ENCODE measurements around the gene OR4K15. TPM values are rescaled to one million over a fixed set of nuclear protein-coding genes. Genes with fewer than 3 reads are reported as not detected.

Gene OR4K15
- total and polyA plus RNA-seq, 2 experiments from 2014 or later, result not detected

DNA sequence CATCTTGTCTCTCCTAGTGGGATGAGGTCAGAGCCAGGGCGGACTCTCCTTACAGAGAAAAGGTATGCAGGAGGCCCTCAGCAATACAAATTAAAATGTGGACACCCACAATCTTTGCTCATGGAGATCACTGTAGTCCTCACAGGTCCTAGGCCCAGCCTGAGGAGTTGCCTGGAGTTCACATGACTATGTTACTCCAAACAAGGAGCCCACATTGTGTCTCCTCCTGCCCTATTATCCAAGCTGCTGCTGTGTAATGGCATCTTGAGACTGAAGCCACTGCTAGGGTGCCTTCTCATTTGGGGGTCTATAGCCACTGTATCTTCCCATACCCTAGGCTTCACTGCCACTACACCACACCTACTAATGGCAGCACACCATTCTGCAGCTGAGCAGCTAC, 33.7 kb upstream of the OR4K15 start:
- Histone ChIP-seq H3K79me2 (replicated peaks; ENCODE audit: insufficient read depth) (no peaks in the 10 kb centered on the region), H3K27me3 (ENCODE audit: insufficient read depth) (no peaks in the 10 kb centered on the region), H2AFZ (no peak overlapping the region), H3F3A (replicated peaks; ENCODE audit: low read depth) (no peaks in the 10 kb centered on the region), H3K9me2 (ENCODE audit: insufficient read depth) (no peaks in the 10 kb centered on the region), H3K4me3 (no peak overlapping the region), H3K4me2 (no peak overlapping the region), H3K36me3 (ENCODE audit: insufficient read depth) (peaks cover 18% of the 10 kb centered on the region), H3K4me1 (ENCODE audit: insufficient read depth) (no peaks in the 10 kb centered on the region), H3K27ac (ENCODE audit: low read depth) (no peak overlapping the region), H4K20me1 (replicated peaks; ENCODE audit: insufficient read depth) (no peaks in the 10 kb centered on the region)
- H3K4me3 Mint-ChIP-seq, result no peak overlapping the region
- peaks cover 13% of the 10 kb centered on the region for H3K36me3 Mint-ChIP-seq (ENCODE audit: low read depth)
- H3K27me3 Mint-ChIP-seq (ENCODE audit: insufficient read depth, low read depth, poor library complexity), result peaks cover 1% of the 10 kb centered on the region
- peaks cover 30% of the 10 kb centered on the region for H3K9me3 Mint-ChIP-seq
- DNase-seq (ENCODE audit: low spot score) (no peak), ATAC-seq (no peak)
- no peaks in the 10 kb centered on the region for H3K4me1 Mint-ChIP-seq
- TF ChIP-seq, protein P1, sequence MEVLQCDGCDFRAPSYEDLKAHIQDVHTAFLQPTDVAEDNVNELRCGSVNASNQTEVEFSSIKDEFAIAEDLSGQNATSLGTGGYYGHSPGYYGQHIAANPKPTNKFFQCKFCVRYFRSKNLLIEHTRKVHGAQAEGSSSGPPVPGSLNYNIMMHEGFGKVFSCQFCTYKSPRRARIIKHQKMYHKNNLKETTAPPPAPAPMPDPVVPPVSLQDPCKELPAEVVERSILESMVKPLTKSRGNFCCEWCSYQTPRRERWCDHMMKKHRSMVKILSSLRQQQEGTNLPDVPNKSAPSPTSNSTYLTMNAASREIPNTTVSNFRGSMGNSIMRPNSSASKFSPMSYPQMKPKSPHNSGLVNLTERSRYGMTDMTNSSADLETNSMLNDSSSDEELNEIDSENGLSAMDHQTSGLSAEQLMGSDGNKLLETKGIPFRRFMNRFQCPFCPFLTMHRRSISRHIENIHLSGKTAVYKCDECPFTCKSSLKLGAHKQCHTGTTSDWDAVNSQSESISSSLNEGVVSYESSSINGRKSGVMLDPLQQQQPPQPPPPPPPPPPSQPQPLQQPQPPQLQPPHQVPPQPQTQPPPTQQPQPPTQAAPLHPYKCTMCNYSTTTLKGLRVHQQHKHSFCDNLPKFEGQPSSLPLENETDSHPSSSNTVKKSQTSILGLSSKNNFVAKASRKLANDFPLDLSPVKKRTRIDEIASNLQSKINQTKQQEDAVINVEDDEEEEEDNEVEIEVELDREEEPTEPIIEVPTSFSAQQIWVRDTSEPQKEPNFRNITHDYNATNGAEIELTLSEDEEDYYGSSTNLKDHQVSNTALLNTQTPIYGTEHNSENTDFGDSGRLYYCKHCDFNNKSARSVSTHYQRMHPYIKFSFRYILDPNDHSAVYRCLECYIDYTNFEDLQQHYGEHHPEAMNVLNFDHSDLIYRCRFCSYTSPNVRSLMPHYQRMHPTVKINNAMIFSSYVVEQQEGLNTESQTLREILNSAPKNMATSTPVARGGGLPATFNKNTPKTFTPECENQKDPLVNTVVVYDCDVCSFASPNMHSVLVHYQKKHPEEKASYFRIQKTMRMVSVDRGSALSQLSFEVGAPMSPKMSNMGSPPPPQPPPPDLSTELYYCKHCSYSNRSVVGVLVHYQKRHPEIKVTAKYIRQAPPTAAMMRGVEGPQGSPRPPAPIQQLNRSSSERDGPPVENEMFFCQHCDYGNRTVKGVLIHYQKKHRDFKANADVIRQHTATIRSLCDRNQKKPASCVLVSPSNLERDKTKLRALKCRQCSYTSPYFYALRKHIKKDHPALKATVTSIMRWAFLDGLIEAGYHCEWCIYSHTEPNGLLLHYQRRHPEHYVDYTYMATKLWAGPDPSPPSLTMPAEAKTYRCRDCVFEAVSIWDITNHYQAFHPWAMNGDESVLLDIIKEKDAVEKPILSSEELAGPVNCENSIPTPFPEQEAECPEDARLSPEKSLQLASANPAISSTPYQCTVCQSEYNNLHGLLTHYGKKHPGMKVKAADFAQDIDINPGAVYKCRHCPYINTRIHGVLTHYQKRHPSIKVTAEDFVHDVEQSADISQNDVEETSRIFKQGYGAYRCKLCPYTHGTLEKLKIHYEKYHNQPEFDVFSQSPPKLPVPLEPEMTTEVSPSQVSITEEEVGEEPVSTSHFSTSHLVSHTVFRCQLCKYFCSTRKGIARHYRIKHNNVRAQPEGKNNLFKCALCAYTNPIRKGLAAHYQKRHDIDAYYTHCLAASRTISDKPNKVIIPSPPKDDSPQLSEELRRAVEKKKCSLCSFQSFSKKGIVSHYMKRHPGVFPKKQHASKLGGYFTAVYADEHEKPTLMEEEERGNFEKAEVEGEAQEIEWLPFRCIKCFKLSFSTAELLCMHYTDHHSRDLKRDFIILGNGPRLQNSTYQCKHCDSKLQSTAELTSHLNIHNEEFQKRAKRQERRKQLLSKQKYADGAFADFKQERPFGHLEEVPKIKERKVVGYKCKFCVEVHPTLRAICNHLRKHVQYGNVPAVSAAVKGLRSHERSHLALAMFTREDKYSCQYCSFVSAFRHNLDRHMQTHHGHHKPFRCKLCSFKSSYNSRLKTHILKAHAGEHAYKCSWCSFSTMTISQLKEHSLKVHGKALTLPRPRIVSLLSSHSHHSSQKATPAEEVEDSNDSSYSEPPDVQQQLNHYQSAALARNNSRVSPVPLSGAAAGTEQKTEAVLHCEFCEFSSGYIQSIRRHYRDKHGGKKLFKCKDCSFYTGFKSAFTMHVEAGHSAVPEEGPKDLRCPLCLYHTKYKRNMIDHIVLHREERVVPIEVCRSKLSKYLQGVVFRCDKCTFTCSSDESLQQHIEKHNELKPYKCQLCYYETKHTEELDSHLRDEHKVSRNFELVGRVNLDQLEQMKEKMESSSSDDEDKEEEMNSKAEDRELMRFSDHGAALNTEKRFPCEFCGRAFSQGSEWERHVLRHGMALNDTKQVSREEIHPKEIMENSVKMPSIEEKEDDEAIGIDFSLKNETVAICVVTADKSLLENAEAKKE (CRISPR knock-in tag; IDR thresholded peaks at IDR 0.05), result no peak
- TF ChIP-seq JUNB (IDR thresholded peaks at IDR 0.05; ENCODE audit: unreplicated experiment) (no peak), ETS1 (IDR thresholded peaks at IDR 0.05) (no peak), POLR2AphosphoS5 (IDR thresholded peaks at IDR 0.05; ENCODE audit: low read depth) (no peak), ZNF114 (CRISPR knock-in tag; IDR thresholded peaks at IDR 0.05) (no peak), REST (IDR thresholded peaks at IDR 0.05; ENCODE audit: unreplicated experiment) (no peak), NANOG (IDR thresholded peaks at IDR 0.05; ENCODE audit: borderline replicate concordance) (no peak), STAT1 (IDR thresholded peaks at IDR 0.05; ENCODE audit: unreplicated experiment) (no peak), EZH2 (IDR thresholded peaks at IDR 0.05; ENCODE audit: low read depth, unreplicated experiment) (no peak), CTCF (conservative IDR thresholded peaks at IDR 0.05; ENCODE audit: low read depth in 2 of 2) (no peak), ZNF331 (CRISPR knock-in tag; IDR thresholded peaks at IDR 0.05; ENCODE audit: low read depth) (no peak)
- no peak overlapping the region for H3K27ac Mint-ChIP-seq
